Glomerular visceral epithelial cell (primary cell): ENCODE measurements around the gene SLC9A9.

ENCODE experiments used
- DNase-seq: peaks from one replicate; pipeline ENCODE4 v3.0.0-alpha.2; 2016; ENCODE audit errors: extremely low spot score

SLC9A9 gene

GRCh38 chr3:143507735-143508580 lies 340.3 kb downstream of the SLC9A9 start:
- peak; percentile 48 for DNase-seq

DNA sequence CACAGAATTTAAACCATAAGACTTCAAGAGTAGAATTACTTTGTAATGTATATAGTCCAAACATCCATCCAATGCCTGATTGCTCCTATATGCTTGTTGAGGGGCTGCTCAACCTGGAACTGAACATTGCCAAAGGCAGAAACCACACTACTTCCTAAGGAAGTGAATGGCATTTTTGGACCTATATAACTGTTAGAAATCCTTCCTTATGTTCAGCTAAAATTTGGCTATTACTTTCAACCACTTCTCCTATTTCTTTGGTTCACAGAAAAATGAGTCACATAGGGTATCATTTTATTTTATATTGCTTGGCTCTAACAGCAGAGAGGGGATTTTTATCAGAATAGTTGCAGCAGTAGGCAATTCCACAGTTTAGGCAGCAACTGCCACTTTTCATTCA lies 342.1 kb downstream of the SLC9A9 start:
- DNase-seq = no peak

GRCh38 chr3:143503325-143503885 lies 344.9 kb downstream of the SLC9A9 start:
- no peak for DNase-seq

- no peak for DNase-seq
Measured at GRCh38 chr3:143502081-143502480, 346.2 kb downstream of the SLC9A9 start.

GRCh38 chr3:143497382-143497781 lies 350.9 kb downstream of the SLC9A9 start:
- DNase-seq = no peak

DNA sequence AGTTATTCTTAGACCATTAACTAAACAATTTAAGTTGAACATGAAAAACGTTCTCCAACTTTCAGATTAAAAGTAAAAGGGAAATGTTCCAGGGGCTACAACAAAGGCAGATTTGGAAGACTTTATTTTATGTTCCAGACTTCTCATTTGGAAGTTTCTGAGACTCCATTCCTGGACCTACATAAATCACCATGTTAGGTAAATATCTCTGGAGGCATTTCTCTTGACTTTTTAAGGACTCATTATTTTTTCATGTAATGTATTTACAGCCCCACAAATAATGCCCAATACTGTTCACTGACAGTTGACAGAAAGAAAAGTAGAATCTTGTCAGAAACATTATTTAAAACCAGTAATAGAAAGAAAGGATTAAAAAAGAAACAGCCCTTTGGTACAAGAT lies 352.1 kb downstream of the SLC9A9 start:
- no peak for DNase-seq

DNA sequence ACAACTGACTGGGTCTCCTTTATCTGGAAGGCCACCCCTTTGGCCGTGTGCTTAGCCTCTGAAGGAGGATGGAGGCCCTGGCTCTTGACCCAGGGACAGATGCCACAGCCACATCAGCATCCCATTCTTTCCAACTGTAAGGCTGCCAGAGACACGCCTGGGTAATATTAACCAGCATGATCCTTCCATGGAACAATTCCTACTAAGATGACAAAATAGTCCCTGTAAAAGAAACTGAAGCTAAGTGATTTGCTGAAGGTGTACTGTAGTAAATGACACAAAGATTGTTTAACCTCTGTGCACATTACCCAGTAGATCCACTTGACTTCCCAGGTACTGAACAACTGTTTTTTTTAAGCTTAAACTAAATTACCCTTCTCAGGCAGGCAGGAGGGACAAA lies 352.7 kb downstream of the SLC9A9 start:
- DNase-seq = no peak

GRCh38 chr3:143486611-143487010 lies 361.7 kb downstream of the SLC9A9 start:
- DNase-seq = no peak

GRCh38 chr3:143484846-143485512 lies 363.3 kb downstream of the SLC9A9 start:
- peak; percentile 53 for DNase-seq

DNA sequence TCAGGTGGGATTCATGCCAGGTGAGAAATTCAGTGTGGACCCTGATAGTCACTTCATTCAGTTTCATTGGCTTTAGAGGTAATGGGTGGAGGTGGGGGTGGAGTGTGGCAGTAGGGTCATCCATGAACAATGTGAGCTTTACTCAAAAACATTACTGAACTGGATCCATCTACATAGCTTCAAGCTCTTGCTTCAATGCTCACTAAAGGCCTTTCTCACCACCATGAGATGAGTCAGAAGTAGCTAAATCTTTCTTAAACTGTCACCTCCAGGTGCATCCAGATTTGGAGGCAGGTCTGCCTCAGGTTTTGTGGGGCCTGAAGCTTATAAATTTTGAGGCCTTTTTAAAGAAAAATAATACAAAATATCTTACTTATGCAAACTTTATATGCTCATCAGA lies 365.1 kb downstream of the SLC9A9 start:
- DNase-seq = peak; percentile 62

- peak; percentile 33 for DNase-seq
Measured at GRCh38 chr3:143482106-143483088, 365.9 kb downstream of the SLC9A9 start.

GRCh38 chr3:143480344-143480743 lies 367.9 kb downstream of the SLC9A9 start:
- DNase-seq = peak; percentile 86

DNA sequence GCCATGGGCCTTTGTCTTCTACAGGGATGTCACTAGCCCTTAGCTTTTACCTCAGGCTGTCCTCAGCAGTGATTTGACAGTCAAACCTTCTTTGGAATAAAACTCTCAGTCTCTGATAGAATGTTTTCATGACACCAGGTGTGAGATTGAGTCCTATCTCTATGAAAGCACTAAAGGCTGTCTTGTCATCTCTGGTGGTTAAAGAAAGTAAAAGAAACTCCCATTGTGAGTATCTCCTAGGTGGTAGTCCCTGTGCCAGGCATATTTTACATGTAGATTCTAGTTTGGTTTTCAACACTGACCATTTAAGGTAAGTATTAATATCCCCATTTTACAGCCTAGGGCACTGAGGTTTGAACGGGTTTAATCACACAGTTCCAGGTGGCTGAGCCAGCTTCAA lies 368.5 kb downstream of the SLC9A9 start:
- DNase-seq = no peak

GRCh38 chr3:143478115-143478693 lies 370.1 kb downstream of the SLC9A9 start:
- DNase-seq = no peak

DNA sequence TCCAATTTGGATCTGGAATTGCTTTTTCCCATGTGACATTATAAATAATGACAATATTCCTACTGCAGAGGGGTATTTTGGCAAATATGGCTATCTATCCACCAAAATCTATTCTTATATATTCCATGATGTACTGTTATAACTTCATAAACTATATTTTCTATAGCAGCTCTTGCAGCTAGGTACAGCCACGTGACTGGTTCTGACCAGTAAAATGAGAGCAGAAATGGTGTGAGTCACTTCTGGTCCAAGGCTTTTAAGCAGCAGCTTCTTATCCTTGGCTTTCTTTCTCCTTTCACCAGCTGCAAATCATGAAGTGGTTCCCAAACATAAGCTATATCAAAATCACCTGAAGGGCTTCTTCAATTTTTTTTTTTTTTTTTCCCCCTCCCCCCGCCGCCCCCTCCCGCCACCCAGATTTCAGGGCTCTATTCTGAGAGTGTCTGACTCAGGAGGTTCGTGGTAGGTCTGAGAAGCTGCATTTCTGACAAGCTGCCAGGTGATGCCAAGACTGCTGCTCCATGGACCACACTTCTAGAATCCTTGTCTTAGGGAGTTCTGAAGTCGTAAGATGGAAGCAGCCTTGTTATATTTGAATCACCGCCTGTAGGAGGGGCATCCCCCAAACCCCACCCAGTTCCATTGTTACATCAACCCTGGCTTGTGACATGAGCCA lies 371.2 kb downstream of the SLC9A9 start:
- DNase-seq = peak; percentile 5

- no peak for DNase-seq
Measured at GRCh38 chr3:143475981-143476380, 372.3 kb downstream of the SLC9A9 start.

- DNase-seq = no peak
Measured at GRCh38 chr3:143472731-143473523, 375.3 kb downstream of the SLC9A9 start.

DNA sequence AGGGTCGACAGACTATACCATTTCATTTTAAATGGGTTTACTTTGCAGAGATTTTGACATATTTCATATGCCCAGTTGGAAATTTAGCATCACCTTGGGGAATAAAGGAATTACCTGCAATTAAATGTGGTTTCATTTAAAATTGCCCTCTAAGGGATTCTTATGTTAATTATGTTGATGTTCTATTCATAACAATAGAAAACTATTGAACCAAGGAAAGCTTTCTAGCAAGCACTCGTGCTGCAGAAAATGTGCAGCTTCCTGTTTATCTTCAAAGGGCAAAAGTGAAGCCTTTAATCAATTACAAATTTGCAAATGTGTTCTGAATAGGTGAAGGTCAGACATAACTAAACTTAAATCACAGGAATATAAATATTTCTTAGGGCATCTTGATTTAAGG lies 376.6 kb downstream of the SLC9A9 start:
- no peak for DNase-seq

GRCh38 chr3:143469159-143469558 lies 379.1 kb downstream of the SLC9A9 start:
- DNase-seq = no peak

DNA sequence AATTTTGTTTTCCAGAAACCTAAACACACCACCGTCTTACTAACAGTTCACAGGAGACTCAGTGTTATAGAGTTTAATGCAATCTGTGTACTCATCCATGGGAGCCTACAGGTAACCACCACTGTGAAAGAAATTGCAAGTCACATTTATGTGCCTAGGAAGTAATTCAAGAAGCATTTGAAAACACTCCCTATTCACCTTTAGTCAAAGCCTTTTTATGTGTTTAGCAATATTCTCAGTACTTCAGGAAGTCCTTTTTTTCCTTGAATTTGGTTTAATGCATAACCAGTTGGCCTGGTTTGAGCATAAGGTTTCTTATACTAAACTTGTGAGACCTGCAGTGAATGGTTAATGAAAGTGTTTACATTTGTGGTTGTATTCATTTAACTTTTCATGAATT lies 382.6 kb downstream of the SLC9A9 start:
- no peak for DNase-seq
